Measurements from ENCODE around the gene MED15.
A peak's percentile ranks its signal among the peaks of the same experiment; 100 is the strongest.

The MED15 gene

DNA sequence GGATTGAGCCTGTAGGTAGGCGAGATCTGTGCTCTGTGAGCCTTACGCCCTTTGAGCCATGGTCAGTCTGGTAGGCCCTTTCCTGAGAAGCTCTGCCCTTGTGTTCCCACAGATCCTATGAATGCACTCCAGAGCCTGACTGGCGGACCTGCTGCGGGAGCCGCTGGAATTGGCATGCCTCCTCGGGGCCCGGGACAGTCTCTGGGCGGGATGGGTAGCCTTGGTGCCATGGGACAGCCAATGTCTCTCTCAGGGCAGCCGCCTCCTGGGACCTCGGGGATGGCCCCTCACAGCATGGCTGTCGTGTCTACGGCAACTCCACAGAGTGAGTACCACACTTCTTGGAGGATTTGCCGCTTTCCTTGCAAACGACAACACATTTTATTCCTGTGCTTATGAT is 47.4 kb downstream of the MED15 start:
- DNase-seq, result no peak

DNA sequence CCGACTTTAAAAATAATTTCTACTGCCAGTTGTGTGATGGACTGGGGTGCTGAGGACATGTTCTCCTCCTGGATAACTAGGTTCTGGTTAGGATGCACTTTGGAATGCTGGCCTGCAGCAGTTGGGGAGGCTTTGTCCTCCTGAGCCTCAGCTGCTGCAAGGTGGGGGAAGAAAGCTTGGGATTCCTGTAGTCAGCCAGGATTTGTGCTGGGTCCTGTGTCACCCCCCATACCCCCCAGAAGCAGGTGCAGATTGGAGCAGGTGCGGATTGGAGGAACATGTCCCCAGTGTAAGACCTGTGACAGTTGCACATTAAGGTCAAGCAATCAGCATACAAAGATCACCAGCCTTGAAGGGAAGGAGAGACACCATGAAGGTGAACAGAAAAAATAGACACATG is 51.1 kb downstream of the MED15 start:
- DNase-seq, result no peak

DNA sequence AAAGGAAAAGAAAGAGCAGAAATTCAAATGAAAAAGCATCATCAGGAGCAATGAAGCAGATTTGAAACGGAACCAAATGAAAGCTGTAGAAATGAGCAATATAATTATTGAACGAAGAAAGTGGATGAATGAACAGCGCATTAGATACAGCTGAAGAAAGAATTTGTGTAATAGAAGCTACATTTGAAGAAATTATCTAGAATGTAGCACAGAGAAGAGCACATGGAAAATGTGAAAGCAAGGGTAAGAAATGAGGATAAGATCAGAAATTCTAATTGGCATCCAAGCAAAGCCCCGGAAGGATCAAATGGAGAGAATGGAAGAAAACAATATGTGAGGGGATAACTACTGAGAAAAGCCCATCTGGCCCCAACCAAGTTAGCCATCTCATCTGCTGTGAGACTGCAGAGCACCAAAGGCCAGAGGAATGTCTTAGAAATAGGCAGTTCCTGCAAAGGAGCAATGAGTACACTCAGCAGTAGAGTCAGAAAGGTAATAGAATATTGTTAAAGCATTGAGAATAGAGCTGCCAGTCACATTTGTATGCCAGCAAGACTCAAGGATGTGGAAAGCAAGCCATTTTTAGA is 51.9 kb downstream of the MED15 start:
- no peak for DNase-seq

DNA sequence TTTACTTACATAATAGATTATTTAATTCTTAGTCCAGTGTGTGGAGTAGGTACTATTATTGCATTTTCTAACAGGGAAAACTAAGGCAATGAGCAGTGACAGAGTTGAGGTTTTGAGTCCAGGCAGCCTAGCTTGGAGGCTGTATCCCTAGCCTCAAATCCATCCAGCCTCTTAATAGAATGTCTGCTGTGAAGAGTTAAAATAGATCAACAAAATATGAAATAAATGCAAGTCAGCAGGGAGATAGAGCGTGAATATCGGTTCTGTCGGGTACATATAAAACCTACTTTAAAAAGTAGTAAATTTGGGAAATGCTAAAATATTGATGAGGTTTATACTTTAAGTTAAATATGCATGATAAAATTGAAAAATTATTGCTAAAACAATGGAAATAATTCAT is 53.3 kb downstream of the MED15 start:
- DNase-seq, result no peak

DNA sequence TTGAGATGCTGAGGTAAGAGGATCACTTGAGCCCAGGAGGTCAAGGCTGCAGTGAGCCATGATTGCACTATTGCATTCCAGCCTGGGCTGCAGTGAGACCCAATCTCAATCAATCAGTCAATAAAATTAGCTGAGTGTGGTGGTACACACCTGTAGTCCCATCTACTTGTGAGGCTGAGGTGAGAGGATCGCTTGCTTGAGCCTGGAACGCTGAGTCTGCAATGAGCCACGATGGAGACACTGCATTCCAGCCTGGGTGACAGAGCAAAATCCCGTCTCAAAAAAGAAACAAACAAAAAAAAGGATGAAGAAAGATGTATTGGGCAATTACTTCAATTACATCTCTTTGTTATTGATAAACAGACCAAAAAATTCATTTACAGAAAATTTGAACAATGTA is 54.5 kb downstream of the MED15 start:
- DNase-seq, result no peak

DNA sequence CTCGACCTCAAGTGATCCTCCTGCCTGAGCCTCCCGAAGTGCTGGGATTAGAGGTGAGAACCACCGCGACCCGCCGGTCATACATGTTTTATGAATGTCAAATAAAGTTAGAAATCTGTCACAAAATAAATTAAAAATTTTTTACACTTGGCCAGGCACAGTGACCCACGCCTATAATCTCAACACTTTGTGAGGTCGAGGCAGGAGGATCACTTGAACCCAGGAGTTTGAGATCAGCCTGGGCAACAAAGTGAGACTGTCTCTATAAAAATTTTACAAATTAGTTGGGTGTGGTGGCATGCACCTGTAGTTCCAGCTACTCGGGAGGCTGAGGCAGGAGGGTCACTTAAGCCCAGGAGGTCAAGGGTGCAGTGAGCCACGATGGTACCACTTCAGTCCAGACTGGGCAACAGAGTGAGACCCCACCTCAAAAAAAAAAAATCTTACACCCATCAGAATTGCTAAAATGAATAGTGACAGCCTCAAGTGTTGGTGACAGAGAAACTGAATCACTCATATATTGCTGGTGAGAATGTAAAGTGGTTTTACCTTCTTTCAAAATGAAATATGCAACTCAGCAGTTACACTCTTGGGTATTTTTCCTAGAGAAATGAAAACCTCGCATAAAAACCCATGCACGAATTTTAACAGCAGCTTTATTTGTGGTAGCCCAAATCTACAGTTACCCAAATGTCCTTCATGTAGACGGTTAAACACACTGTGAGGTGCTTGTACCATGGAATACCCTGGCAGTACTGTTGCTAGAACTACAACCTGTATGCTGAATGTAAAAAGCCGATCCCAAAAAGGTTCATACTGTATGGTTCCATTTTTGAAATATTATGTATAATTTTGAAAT is 55.4 kb downstream of the MED15 start:
- no peak for DNase-seq

DNA sequence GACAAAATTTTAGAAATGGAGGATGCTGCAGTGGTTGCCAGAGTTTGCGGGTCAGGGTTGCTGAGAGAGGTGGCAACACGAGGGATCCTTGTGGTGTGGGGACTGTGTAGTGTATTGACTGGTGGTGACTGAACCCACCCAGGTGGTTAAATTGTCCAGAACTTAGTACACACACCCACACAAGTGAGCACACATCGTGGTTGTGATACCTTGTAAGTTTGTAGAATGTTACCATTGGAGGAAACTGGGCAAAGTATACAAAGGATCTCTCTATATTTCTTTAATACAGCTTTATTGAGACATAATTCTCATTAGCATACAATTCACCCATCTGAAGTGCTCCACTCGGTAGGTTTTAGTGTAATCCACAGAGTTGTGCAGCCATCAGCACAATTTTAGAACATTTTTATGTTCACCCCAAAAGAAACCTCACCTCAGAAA is 56.1 kb downstream of the MED15 start:
- no peak for DNase-seq

DNA sequence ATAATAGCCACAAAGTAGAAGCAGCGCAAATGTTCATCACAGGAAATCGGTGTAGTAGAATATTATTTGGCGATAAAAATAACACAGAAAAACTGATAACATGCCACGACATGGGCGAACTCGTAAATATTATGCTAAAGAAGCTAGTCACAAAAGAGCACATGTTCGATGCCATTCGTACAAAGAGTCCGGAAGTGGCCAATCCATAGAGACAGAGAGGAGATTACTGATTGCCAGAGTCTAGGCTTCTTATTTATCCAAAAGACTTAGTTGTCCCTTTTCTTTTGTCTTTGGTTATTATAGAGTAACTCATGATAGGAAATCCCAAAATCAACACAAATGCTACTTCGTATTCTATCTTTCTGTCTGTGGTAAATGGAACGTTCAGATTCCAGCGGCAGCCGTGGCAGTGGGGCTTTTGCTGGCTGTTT is 56.5 kb downstream of the MED15 start:
- DNase-seq, result no peak

DNA sequence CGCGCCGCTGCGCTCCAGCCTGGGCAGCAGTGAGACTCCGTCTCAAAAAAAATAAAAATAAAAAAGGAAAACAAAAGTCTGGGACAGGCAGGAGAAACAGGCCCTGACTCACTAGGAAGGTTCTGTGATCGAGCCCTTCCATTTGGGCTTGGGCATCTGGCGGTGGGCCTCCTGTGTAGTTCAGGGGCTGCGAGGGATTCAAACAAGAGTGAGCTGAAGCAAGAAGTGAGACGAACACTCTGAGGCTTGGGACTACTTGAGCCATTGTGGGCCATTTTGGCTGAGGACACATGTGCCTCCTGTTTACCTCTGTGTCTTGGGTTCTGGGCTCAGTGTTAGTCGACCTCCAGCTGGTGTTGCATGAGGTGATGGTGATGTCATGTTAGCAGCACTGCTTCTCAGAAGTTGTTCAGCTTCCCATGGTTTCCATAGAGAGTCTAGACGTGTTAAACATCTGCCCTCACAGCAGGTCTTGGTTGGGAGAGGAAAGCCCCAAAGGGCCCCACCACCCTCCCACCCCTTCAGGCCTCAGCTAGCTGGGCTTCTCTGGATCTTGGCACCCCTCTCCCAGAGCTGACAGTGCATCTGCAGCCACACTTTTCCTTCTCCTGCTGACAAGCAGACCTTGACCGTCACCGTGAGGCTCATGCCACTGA is 57.8 kb downstream of the MED15 start:
- no peak for DNase-seq

DNA sequence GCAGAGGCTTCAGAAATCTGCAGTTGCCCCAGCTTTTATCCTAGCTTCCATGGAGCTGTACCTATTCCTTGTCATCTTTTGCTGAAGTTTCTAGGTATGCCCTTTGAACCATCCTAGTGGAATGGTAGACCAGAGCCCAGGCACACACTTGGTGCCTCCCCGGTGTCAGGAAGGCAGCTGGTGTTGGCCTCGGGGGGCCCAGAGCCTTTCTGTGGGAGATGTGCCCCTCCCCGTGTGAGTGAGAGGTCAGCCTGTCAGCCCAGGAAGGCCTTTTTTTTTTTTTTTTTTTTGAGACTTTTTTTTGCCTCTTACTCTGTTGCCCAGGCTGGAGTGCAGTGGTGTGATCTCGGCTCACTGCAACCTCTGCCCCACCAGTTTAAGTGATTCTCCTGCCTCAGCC is 58.4 kb downstream of the MED15 start:
- no peak for DNase-seq

DNA sequence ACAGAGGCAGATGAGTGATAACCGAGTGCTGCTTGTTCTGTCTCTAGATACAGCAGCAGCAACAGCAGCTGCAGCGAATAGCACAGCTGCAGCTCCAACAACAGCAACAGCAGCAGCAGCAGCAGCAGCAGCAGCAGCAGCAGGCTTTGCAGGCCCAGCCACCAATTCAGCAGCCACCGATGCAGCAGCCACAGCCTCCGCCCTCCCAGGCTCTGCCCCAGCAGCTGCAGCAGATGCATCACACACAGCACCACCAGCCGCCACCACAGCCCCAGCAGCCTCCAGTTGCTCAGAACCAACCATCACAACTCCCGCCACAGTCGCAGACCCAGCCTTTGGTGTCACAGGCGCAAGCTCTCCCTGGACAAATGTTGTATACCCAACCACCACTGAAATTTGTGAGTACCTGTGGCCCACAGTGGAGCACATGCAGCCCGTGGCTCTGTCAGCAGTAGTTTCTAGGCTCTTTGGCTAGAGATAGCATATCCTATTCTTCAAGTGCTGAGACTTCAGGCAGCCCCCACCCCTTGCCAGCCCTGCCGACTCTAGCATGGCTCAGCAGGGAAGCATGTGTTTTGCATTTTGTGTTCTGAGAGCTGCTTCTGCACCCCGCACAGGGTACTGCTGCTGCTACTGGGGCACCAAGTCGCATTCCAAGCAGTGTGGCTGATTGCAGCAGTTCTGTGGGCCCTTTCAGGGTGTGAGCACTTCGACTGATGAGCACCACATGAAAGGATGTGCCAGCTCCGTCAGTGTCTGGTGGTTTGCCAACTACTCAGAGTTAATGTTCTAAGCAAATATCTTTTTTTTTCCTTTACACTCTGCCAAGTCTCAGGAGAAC is 59.2 kb downstream of the MED15 start:
- peak; percentile 59 to 64 for DNase-seq

DNA sequence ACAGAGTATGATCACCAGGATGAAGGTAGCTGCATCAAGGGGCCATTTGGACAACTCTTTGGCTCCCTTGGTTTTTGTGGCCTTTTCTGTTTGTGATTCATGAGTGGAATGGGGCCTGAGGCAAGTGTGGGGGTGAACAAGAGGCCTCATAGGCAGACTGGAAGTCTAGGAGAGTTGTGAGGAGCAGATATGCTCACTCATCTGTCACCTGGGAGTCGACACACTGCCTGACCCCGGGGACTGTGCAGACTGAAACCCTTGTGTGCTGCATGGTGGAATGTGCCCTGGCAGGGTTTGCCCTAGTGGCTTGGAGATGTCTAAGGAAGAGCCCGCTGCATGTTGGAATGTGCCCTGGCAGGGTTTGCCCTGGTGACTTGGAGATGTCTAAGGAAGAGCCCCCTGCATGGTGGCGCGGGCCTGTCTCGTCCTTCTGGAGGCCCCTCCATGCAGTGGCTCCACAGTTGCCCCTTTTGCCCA is 60.0 kb downstream of the MED15 start:
- DNase-seq, result no peak

DNA sequence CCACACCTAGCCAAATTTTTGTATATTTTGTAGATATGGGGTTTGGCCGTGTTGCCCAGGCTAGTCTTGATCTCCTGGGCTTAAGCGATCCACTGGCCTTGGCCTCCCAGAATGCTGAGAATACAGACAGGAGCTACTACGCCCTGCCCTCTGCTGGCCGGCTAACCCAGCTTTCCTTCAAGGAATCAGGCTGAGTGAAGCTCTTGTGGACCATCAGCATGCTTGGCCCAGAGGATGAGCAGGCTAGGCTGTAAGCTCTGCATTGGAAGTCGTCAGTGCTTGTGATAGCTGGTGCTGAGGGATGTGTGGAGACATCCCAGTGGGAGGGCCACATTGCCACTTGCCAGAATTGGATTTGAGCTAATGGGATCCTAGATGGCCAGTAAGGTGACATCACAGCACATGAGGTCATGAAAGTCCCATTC is 60.6 kb downstream of the MED15 start:
- DNase-seq, result no peak

DNA sequence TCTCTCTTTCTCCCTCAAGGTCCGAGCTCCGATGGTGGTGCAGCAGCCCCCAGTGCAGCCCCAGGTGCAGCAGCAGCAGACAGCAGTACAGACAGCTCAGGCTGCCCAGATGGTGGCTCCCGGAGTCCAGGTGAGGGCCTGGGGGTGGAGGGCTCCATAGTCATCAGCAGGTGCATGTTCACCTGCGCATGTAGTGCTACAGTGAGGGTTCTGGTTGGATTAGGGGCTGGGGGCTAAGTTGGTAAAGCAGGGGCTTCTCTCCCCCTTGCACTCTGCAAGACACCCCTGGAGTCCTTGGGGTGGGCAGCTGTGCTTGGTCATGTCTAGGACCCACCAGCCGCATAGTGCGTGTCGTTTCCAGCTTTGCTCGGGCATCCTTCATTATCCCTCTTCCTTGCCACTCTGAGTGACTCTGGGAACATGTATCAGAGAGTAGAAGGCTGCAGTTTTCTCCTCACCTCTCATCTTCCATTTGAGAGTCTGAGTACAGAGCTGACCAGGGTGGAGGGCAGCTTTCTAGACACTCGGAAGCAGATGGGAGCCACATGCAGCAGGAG is 61.2 kb downstream of the MED15 start:
- no peak for DNase-seq

DNA sequence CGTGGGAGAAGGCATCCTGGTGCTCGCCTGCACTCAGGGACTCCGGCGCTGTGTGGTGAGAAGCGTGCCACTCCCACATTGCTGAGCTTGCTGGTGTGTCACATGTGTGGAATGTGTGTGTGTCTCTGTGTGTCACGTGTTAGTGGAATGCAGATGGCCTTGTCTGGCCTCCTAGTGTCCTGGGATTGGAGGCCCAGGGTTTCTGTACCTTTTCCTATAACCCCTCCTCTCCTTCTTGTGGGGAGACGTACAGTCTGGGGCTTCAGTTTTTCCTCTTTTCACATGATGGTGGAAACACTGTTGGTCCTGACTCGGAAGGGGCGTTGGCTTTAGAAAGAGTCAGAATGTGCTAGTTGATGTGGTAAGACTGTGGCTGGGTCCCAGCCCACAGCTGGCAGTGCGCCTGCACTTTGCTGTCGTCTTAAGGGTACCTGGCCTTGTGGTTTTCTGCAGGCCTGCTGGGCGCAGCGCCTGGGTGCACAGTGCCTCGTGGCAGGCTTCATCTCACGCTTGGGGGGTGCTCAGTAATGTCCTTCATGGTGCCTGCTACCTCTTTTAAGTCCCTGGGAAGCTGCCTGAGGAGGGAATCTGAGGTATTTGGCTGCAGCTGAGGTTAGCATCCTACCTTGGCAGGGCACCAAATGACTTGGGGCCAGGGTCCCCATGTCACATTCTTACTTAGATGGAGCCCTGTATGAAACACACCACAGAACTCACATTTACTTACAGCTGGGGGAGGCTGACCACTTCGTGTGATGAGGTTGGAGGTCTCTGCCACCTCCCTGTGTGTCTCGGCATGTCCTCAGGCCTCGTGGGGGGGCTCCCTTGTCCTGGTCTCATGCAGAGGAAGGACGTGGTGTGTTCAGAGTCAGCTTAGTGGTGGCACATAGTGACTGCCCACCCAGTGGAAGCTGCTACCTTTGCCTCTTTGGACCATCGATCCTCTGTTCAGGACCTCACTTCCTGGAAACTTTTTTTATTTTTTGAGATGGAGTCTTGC is 61.9 kb downstream of the MED15 start:
- DNase-seq, result peak; percentile 58 to 59

DNA sequence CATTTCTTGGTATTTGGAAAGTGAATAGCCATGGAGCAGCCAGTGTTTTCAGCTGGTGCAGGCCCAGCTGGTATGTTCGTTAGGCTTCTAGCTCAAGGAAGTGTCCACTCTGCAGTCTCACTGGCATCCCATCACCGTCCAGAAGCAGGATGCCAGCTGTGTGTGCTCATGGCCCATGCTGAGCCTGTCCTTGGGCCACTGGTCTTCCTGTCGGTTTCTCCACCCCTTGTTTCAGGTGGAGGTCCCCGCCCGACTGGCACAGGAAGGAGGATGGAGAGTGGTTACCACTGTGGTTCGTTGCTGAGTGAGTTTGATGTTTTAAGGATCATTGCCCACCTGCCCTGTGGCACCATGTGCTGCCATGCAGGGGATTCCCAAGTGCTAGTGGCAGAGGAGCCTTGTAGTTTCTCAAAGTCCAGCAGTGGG is 63.7 kb downstream of the MED15 start:
- DNase-seq, result no peak

DNA sequence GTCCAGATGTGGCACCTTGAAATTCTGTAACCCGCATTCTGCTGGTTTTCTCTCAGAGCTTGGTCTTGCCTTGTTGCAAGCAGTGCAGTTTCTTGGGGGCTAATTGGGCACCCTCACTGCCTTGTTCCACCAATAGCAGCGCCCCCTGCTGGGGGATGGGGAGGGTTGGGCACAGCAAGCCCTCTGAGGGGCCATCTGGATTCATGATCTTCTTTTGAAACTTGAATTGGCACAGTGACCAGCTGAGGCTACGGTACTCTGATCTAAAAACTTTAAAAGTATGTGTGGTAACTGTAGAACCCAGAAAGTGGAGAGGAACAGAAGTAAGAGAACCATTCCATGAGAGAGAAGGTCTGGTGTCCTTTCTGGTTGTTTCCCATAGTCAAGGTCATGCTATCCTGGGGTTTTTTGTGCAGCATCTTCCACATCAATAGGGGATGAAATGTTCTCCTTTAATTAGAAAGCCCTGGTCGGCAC is 64.2 kb downstream of the MED15 start:
- DNase-seq, result peak; percentile 53 to 56

DNA sequence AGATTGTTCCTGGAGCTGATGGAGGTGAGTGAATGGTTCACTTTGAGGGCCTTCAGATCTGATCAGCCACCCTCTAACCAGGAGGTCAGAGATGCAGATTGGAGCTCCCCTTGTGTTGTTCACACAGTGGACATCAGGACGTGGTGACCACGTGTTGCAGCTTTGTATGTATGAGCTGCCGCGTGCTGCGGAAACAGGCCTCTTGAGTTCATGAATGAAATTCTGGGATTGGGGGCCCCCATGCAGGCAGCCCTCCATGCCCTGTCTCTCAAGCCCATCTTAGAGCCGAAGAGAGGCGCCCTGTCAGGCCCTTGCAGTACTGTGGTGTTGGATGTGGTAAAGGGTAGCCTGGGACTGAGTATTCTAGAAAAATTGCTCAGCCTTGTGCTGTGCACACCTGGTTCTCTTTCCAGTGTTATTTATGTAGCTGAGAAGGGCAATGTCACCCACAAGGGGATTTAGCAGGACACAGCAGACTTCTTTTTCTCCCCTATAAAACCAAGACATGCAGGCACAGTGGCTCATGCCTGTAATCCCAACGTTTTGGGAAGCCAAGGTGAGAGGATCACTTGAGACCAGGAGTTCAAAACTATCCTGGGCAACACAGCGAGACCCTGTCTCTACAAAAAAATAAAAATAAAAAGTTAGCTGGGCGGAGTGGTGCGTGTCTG is 64.9 kb downstream of the MED15 start:
- no peak for DNase-seq

DNA sequence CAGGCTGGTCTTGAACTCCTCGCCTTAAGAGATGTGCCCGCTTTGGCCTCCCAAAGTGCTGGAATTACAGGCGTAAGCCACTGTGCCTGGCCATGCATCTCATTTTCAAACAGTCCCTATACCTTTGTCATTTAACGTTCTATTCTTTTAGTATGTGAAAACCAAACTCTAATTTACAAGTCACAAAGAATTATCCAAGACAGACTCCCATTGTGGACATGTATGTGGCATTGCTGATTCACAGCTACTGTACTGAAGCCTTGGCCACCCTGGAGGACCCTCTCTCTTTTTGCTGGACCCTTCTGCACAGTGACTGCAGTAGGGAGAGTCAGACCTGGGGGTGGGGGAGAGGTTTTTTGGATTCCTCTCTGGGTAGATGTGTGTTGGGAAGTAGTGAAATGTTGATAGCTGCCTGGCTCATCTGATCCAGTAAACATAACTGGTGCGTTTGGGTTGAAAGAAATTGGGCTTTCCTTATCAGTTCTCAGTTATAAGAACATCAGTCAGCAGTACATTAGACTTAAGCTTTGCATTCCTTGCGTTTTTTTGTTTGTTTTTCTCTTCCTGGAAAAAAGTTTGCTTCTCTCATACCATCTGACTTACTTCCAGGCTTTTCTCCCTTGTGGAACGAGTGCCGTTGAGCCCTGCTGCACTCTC is 65.9 kb downstream of the MED15 start:
- no peak for DNase-seq
